ENCODE measurements around the gene AGO1.

- no peak for TF ChIP-seq CTCF (IDR thresholded peaks at IDR 0.05)
- no peak for TF ChIP-seq EZH2 (IDR thresholded peaks at IDR 0.05; ENCODE audit: borderline replicate concordance, insufficient read depth, low read depth, low read length, poor library complexity, severe bottlenecking)
Measured at GRCh38 chr1:35844826-35845225, 38.2 kb upstream of the AGO1 start.
